K562 (cell line): ENCODE results near the gene TUBD1. TPM values are rescaled to one million over a fixed set of nuclear protein-coding genes. Genes with fewer than 3 reads are reported as not detected.

Source experiments
- FOXA1 ChIP-seq: fragments of 450-650 bp; IDR thresholded peaks from 2 replicates; pipeline ENCODE4 v1.6.1; 2016; ENCODE audit warnings: mild to moderate bottlenecking, borderline replicate concordance
- FOXP1 ChIP-seq: sonication (generic); formaldehyde crosslinking; IDR thresholded peaks from 2 replicates; pipeline ENCODE4 v1.8.0; 2022; ENCODE audit warnings: mild to moderate bottlenecking, missing genetic modification reagents
- HNRNPL ChIP-seq: fragments of 200-400 bp; formaldehyde crosslinking; IDR thresholded peaks from 2 replicates; pipeline ENCODE4 v1.6.1; 2017; ENCODE audit warnings: low read depth, mild to moderate bottlenecking, low read length
- KAT2B ChIP-seq: IDR thresholded peaks from one replicate; pipeline ENCODE4 v1.6.1; 2012; ENCODE audit warnings: low read depth, mild to moderate bottlenecking, control low read depth, inconsistent platforms, low read length, moderate library complexity
- KHSRP ChIP-seq: fragments of 450-650 bp; IDR thresholded peaks from 2 replicates; pipeline ENCODE4 v1.6.1; 2017
- NRF1 ChIP-seq, 2 experiments: fragments of 450-650 bp; IDR thresholded peaks in 1 of 2; conservative IDR thresholded peaks in 1 of 2; 2 replicates each; pipeline ENCODE4 v1.6.1; 2014; ENCODE audit warnings: mild to moderate bottlenecking in 2 of 2
- PRMT5 ChIP-seq: sonication (generic); formaldehyde crosslinking; IDR thresholded peaks from 2 replicates; pipeline ENCODE4 v1.5.0; 2020; ENCODE audit warnings: missing genetic modification reagents
- RBBP5 ChIP-seq: fragments of 200-600 bp; sonication (generic); IDR thresholded peaks from 2 replicates; pipeline ENCODE4 v1.6.1; 2012; ENCODE audit warnings: borderline replicate concordance, mild to moderate bottlenecking, low read length, control low read depth, inconsistent platforms; ENCODE audit not compliant: insufficient read depth, poor library complexity, severe bottlenecking
- TOE1 ChIP-seq, 2 experiments: fragments of 450-650 bp in 1 of 2; sonication (generic) in 1 of 2; formaldehyde crosslinking in 1 of 2; IDR thresholded peaks; 2 replicates each; pipeline versions ENCODE4 v1.7.1 to v1.8.0; 2016 to 2022; ENCODE audit warnings: borderline replicate concordance in 2 of 2, mild to moderate bottlenecking in 2 of 2, antibody characterized with exemption in 1 of 2, inconsistent platforms in 1 of 2, low read depth in 1 of 2, missing genetic modification reagents in 1 of 2, moderate library complexity in 1 of 2
- YBX1 ChIP-seq: fragments of 450-650 bp; IDR thresholded peaks from 2 replicates; pipeline ENCODE4 v1.7.1; 2016; ENCODE audit warnings: mild to moderate bottlenecking
- ZFP30 ChIP-seq: fragments of 250-450 bp; sonication (Bioruptor Pico); IDR thresholded peaks from 2 replicates; pipeline ENCODE4 v1.8.0; 2022; ENCODE audit warnings: moderate library complexity, mild to moderate bottlenecking, inconsistent platforms, borderline replicate concordance
- ZNF232 ChIP-seq: sonication (generic); formaldehyde crosslinking; IDR thresholded peaks from 2 replicates; pipeline ENCODE4 v1.8.0; 2022; ENCODE audit warnings: mild to moderate bottlenecking, missing genetic modification reagents
- ZNF263 ChIP-seq: sonication (generic); formaldehyde crosslinking; IDR thresholded peaks from 2 replicates; pipeline ENCODE4 v1.8.0; 2022; ENCODE audit warnings: mild to moderate bottlenecking, missing genetic modification reagents, borderline replicate concordance
- ZNF384 ChIP-seq: IDR thresholded peaks from 2 replicates; pipeline ENCODE4 v1.6.1; 2012; ENCODE audit warnings: low read depth, low read length, improper control_type of control experiment
- ZNF583 ChIP-seq: fragments of 250-450 bp; sonication (Bioruptor Pico); IDR thresholded peaks from 2 replicates; pipeline ENCODE4 v1.4.0; 2020
- polyA plus RNA-seq, 8 experiments: library from polyadenylated mRNA; depleted of rRNA in 4 of 8; stranded (reverse) in 5 of 8; unstranded in 3 of 8; fragments of >200 nt; fragmentation: Nextera tagmentation in 2 of 8; fragmentation: Illumina TruSeq in 1 of 8; extraction: Ambion mirVana in 2 of 8; extraction: Trizol in 1 of 8; gene quantifications; 2 replicates each; pipeline versions ENCODE4 v1.2.1 to v1.2.3, GENCODE V29; 2011 to 2014; ENCODE audit warnings: inconsistent platforms in 1 of 8, missing spikeins in 1 of 8
- total RNA-seq, 7 experiments: library from RNA; depleted of rRNA in 6 of 7; stranded (reverse); fragments of >200 nt in 6 of 7; fragmentation: Illumina TruSeq in 2 of 7; extraction: Trizol in 2 of 7; gene quantifications; 2 replicates each; pipeline versions ENCODE4 v1.2.1 to v1.2.3, GENCODE V29; 2011 to 2021; ENCODE audit warnings: low replicate concordance in 1 of 7
- TF ChIP-seq, protein P1 (sequence below), 2 experiments: IDR thresholded peaks; 2 replicates each; pipeline ENCODE4 v1.6.1; 2011; ENCODE audit warnings: borderline replicate concordance in 1 of 2, control low read depth in 1 of 2, low read depth in 1 of 2, low read length in 1 of 2, mild to moderate bottlenecking in 1 of 2, mixed read lengths in 1 of 2, moderate library complexity in 1 of 2; ENCODE audit not compliant: insufficient read depth in 1 of 2, insufficient read length in 1 of 2, poor library complexity in 1 of 2, severe bottlenecking in 1 of 2; ENCODE audit errors: extremely low read depth in 1 of 2
- TF ChIP-seq, protein P2 (sequence below): conservative IDR thresholded peaks from 2 replicates; pipeline ENCODE4 v1.6.1; 2011; ENCODE audit warnings: low read depth, mild to moderate bottlenecking, low read length; ENCODE audit not compliant: control insufficient read depth
- TF ChIP-seq, protein P3 (sequence below): fragments of 450-650 bp; IDR thresholded peaks from 2 replicates; pipeline ENCODE4 v1.7.0; 2016; ENCODE audit warnings: borderline replicate concordance
- TF ChIP-seq, protein P4 (sequence below): sonication (generic); formaldehyde crosslinking; IDR thresholded peaks from 2 replicates; pipeline ENCODE4 v1.8.1; 2023; ENCODE audit warnings: mild to moderate bottlenecking, missing genetic modification reagents, moderate library complexity
- TF ChIP-seq, protein P5 (sequence below), 2 experiments: fragments of 250-450 bp in 1 of 2; fragments of 450-650 bp in 1 of 2; sonication (Bioruptor Pico) in 1 of 2; IDR thresholded peaks; 2 replicates each; pipeline versions ENCODE4 v1.6.1 to v1.8.0; 2016 to 2021; ENCODE audit warnings: mild to moderate bottlenecking in 2 of 2, moderate library complexity in 2 of 2, missing compliant biosample characterization in 1 of 2, missing genetic modification characterization in 1 of 2

Gene TUBD1
- total and polyA plus RNA-seq, 9 of the 15 experiments (the other 6 are each of a cell fraction or from before 2014, with no cell fraction given): 10.8 to 35.3 (median 17.9) TPM

DNA sequence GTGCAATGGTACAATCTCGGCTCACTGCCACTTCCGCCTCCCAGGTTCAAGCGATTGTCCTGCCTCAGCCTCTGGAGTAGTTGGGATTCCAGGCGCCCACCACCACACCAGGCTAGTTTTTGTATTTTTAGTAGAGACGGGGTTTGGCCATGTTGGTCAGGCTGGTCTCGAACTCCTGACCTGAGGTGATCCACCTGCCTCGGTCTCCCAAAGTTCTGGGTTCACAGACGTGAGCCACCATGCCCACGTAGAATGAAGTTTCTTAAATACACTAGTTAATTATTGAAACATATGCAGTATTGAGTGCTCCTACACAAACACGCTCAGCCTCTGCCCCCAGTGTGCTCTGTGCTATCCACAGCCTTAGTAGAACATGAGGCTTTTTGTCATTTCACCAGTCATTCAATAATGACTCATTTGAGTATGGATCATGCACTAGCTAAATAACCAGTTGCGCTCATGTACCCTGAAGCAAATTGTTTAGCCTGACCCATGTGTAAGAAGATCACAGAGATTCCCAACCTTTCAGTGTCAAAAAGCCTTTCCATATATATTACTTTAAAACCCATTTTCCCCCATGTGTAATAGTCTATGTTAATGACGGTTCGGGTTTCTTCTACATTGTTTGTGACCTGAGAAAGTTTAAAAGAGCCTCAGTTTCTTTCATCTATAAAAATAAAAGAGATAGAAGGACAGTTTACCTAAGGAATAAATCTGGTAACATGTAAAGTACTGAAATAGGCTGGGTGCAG, 49.7 kb downstream of the TUBD1 start (continued):
- no peak for TF ChIP-seq FOXA1
- TF ChIP-seq, protein P1, sequence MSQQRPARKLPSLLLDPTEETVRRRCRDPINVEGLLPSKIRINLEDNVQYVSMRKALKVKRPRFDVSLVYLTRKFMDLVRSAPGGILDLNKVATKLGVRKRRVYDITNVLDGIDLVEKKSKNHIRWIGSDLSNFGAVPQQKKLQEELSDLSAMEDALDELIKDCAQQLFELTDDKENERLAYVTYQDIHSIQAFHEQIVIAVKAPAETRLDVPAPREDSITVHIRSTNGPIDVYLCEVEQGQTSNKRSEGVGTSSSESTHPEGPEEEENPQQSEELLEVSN (IDR thresholded peaks at IDR 0.05; ENCODE audit: borderline replicate concordance in 1 of 2, extremely low read depth in 1 of 2, insufficient read depth in 1 of 2, insufficient read length in 1 of 2, low read depth in 1 of 2, low read length in 1 of 2, poor library complexity in 1 of 2, severe bottlenecking in 1 of 2): no peak
- TF ChIP-seq, protein P2, sequence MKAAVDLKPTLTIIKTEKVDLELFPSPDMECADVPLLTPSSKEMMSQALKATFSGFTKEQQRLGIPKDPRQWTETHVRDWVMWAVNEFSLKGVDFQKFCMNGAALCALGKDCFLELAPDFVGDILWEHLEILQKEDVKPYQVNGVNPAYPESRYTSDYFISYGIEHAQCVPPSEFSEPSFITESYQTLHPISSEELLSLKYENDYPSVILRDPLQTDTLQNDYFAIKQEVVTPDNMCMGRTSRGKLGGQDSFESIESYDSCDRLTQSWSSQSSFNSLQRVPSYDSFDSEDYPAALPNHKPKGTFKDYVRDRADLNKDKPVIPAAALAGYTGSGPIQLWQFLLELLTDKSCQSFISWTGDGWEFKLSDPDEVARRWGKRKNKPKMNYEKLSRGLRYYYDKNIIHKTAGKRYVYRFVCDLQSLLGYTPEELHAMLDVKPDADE: peak; percentile 66; the same call in 1 of the 2 replicates
- TF ChIP-seq KAT2B: no peak
- TF ChIP-seq, protein P3, sequence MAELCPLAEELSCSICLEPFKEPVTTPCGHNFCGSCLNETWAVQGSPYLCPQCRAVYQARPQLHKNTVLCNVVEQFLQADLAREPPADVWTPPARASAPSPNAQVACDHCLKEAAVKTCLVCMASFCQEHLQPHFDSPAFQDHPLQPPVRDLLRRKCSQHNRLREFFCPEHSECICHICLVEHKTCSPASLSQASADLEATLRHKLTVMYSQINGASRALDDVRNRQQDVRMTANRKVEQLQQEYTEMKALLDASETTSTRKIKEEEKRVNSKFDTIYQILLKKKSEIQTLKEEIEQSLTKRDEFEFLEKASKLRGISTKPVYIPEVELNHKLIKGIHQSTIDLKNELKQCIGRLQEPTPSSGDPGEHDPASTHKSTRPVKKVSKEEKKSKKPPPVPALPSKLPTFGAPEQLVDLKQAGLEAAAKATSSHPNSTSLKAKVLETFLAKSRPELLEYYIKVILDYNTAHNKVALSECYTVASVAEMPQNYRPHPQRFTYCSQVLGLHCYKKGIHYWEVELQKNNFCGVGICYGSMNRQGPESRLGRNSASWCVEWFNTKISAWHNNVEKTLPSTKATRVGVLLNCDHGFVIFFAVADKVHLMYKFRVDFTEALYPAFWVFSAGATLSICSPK: no peak
- TF ChIP-seq NRF1 (conservative IDR thresholded peaks at IDR 0.05 in 1 of 2, IDR thresholded peaks at IDR 0.05 in 1 of 2): no peak
- TF ChIP-seq YBX1: no peak
- no peak; the same call in 1 of the 2 replicates for TF ChIP-seq ZNF263 (CRISPR knock-in tag)
- TF ChIP-seq, protein P4, sequence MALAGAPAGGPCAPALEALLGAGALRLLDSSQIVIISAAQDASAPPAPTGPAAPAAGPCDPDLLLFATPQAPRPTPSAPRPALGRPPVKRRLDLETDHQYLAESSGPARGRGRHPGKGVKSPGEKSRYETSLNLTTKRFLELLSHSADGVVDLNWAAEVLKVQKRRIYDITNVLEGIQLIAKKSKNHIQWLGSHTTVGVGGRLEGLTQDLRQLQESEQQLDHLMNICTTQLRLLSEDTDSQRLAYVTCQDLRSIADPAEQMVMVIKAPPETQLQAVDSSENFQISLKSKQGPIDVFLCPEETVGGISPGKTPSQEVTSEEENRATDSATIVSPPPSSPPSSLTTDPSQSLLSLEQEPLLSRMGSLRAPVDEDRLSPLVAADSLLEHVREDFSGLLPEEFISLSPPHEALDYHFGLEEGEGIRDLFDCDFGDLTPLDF: no peak
- peak; percentile 83 for TF ChIP-seq KHSRP
- TF ChIP-seq, protein P5, sequence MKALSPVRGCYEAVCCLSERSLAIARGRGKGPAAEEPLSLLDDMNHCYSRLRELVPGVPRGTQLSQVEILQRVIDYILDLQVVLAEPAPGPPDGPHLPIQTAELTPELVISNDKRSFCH (CRISPR knock-in tag; IDR thresholded peaks at IDR 0.05): no peak
- TF ChIP-seq, protein P5 (tag; IDR thresholded peaks at IDR 0.05): no peak
- TF ChIP-seq FOXP1: no peak
- no peak for TF ChIP-seq HNRNPL
- TF ChIP-seq ZNF583 (CRISPR knock-in tag): no peak
- TF ChIP-seq RBBP5: no peak
- no peak for TF ChIP-seq ZNF384
- no peak for TF ChIP-seq PRMT5
- peak; percentile 10; the same call in 1 of the 2 replicates for TF ChIP-seq TOE1 (IDR thresholded peaks at IDR 0.05; ENCODE audit: borderline replicate concordance)
- TF ChIP-seq TOE1 (CRISPR knock-in tag; IDR thresholded peaks at IDR 0.05; ENCODE audit: borderline replicate concordance, low read depth): no peak
- TF ChIP-seq ZFP30: peak; percentile 81; the same call in 1 of the 2 replicates
- no peak for TF ChIP-seq ZNF232 (CRISPR knock-in tag)
